HG03196 (cell line): ENCODE measurements around the gene ACSL1.
A peak's percentile ranks its signal among the peaks of the same experiment; 100 is the strongest.
"Not testable (repeated sequence)": the region's sequence is repeated elsewhere in the genome, so short reads cannot be mapped to it uniquely, and the experiment has no call there.

ENCODE experiments used
- ATAC-seq: cut with Tn5 transposase; IDR thresholded peaks from one replicate; pipeline ENCODE4 v1.9.1; 2021; ENCODE audit not compliant: unreplicated experiment

Gene ACSL1

GRCh38 chr4:184762100-184762499, 63.7 kb downstream of the ACSL1 start:
- ATAC-seq = peak; percentile 83

- ATAC-seq = no peak
Measured at GRCh38 chr4:184760681-184761080, 65.1 kb downstream of the ACSL1 start.

GRCh38 chr4:184757810-184758209, 68.0 kb downstream of the ACSL1 start:
- no peak for ATAC-seq

GRCh38 chr4:184756399-184756798, 69.4 kb downstream of the ACSL1 start:
- ATAC-seq = no peak

GRCh38 chr4:184755278-184755677, 70.5 kb downstream of the ACSL1 start:
- no peak for ATAC-seq

GRCh38 chr4:184752496-184753275, 73.1 kb downstream of the ACSL1 start:
- ATAC-seq = no peak

GRCh38 chr4:184751585-184751956, 74.2 kb downstream of the ACSL1 start:
- no peak for ATAC-seq

- no peak for ATAC-seq
Measured at GRCh38 chr4:184750926-184751584, 74.7 kb downstream of the ACSL1 start.

GRCh38 chr4:184748251-184748652, 77.5 kb downstream of the ACSL1 start:
- ATAC-seq = no peak

GRCh38 chr4:184747034-184747830, 78.5 kb downstream of the ACSL1 start:
- ATAC-seq = no peak

- peak; percentile 66 for ATAC-seq
Measured at GRCh38 chr4:184745831-184746795, 79.7 kb downstream of the ACSL1 start.

GRCh38 chr4:184744236-184744635, 81.5 kb downstream of the ACSL1 start:
- no peak for ATAC-seq

- ATAC-seq = no peak
Measured at GRCh38 chr4:184743650-184744049, 82.1 kb downstream of the ACSL1 start.

GRCh38 chr4:184741651-184742050, 84.1 kb downstream of the ACSL1 start:
- ATAC-seq = not testable (repeated sequence)

GRCh38 chr4:184740980-184741391, 84.8 kb downstream of the ACSL1 start:
- no peak for ATAC-seq

GRCh38 chr4:184739575-184739974, 86.2 kb downstream of the ACSL1 start:
- not testable (repeated sequence) for ATAC-seq

GRCh38 chr4:184734758-184735157, 91.0 kb downstream of the ACSL1 start:
- no peak for ATAC-seq

- ATAC-seq = peak; percentile 95
Measured at GRCh38 chr4:184733654-184734524, 91.9 kb downstream of the ACSL1 start, which contains the start of gene CENPU. CENPU (minus strand) TSS chr4:184734096; CDS start chr4:184734062, 34 bp downstream.

- no peak for ATAC-seq
Measured at GRCh38 chr4:184732126-184732525, 93.6 kb downstream of the ACSL1 start.
